ENCODE results near the gene MOB2.

MOB2 gene

GRCh38 chr11:1484695-1485503 lies 1.7 kb downstream of the MOB2 start:
- DNase-seq, result no peak

GRCh38 chr11:1484061-1484671 lies 2.4 kb downstream of the MOB2 start:
- DNase-seq, result no peak

GRCh38 chr11:1483445-1483961 lies 3.1 kb downstream of the MOB2 start:
- no peak for DNase-seq

- no peak for DNase-seq
Observed at GRCh38 chr11:1482581-1483444, 3.8 kb downstream of the MOB2 start.

- DNase-seq, result no peak
Observed at GRCh38 chr11:1481861-1482441, 4.6 kb downstream of the MOB2 start.

- no peak for DNase-seq
Observed at GRCh38 chr11:1481483-1481825, 5.1 kb downstream of the MOB2 start.

- no peak for DNase-seq
Observed at GRCh38 chr11:1480555-1481482, 5.8 kb downstream of the MOB2 start.

- no peak for DNase-seq
Observed at GRCh38 chr11:1480191-1480554, 6.4 kb downstream of the MOB2 start.

GRCh38 chr11:1479678-1480118 lies 6.9 kb downstream of the MOB2 start:
- no peak for DNase-seq

- DNase-seq, result no peak
Observed at GRCh38 chr11:1479006-1479677, 7.4 kb downstream of the MOB2 start.

- no peak for DNase-seq
Observed at GRCh38 chr11:1478544-1478943, 8.0 kb downstream of the MOB2 start.

- DNase-seq, result no peak
Observed at GRCh38 chr11:1478011-1478410, 8.6 kb downstream of the MOB2 start.

GRCh38 chr11:1476940-1477736 lies 9.4 kb downstream of the MOB2 start:
- DNase-seq, result no peak

- DNase-seq, result no peak
Observed at GRCh38 chr11:1475841-1476240, 10.7 kb downstream of the MOB2 start.

- no peak for DNase-seq
Observed at GRCh38 chr11:1473786-1474185, 12.8 kb downstream of the MOB2 start.

- DNase-seq, result no peak
Observed at GRCh38 chr11:1473011-1473628, 13.5 kb downstream of the MOB2 start.

- no peak for DNase-seq
Observed at GRCh38 chr11:1472180-1473005, 14.2 kb downstream of the MOB2 start.

GRCh38 chr11:1471736-1472135 lies 14.8 kb downstream of the MOB2 start:
- no peak for DNase-seq
